ENCODE data around the gene YY1.

YY1 gene

GRCh38 chr14:100261621-100262020, 22.7 kb downstream of the YY1 start (continued):
- TF ChIP-seq RBAK (tag by site-specific recombination; IDR thresholded peaks at IDR 0.05) = no peak

GRCh38 chr14:100262545-100262944, 23.6 kb downstream of the YY1 start:
- peaks cover 21 to 39% of the 10 kb centered on the region in 2 experiments for H3K36me3 ChIP-seq (ENCODE audit: control insufficient read depth in 2 of 2, insufficient read depth in 1 of 2, low read length in 2 of 2)
- CTCF ChIA-PET = interaction anchor here (1.1 to 1.5 kb wide), 2 partner anchors 10 to 16 kb away, joined by 3 to 8 read pairs; no protein-coding TSS in a partner anchor

GRCh38 chr14:100263141-100263540, 24.2 kb downstream of the YY1 start:
- ChIA-PET POLR2A (no interaction called here), CTCF (interaction anchor here (0.6 to 1.2 kb wide), 3 partner anchors 17 to 391 kb away, joined by 3 to 4 read pairs (median 3); no protein-coding TSS in a partner anchor)
- Histone ChIP-seq H3K27ac (ENCODE audit: extremely low read depth, low read depth, low read length) (no peak overlapping the region), H3K36me3 (ENCODE audit: control insufficient read depth in 2 of 2, insufficient read depth in 1 of 2, low read length in 2 of 2) (peaks cover 21 to 43% of the 10 kb centered on the region in 2 experiments), H3K9me3 (ENCODE audit: control insufficient read depth, insufficient read depth, low read depth, low read length) (no peaks in the 10 kb centered on the region), H3K4me1 (ENCODE audit: control insufficient read depth, insufficient read depth, low read length) (peaks cover 11% of the 10 kb centered on the region; the same call in 1 of the 2 replicates), H3K4me3 (ENCODE audit: low read depth, low read length) (no peak overlapping the region)
- no peak for TF ChIP-seq ELK4 (IDR thresholded peaks at IDR 0.05; ENCODE audit: borderline replicate concordance, low read depth, low read length)
- TF ChIP-seq ZNF623 (tag by site-specific recombination; IDR thresholded peaks at IDR 0.05) = no peak
- no peak for TF ChIP-seq KLF8 (tag by site-specific recombination; IDR thresholded peaks at IDR 0.05)
- TF ChIP-seq ZNF366 (tag by site-specific recombination; conservative IDR thresholded peaks at IDR 0.05) = no peak
- TF ChIP-seq ZBTB6 (tag by site-specific recombination; IDR thresholded peaks at IDR 0.05) = no peak
- TF ChIP-seq REPIN1 (tag by site-specific recombination; IDR thresholded peaks at IDR 0.05; ENCODE audit: low read depth) = no peak
- TF ChIP-seq ZNF530 (tag by site-specific recombination; IDR thresholded peaks at IDR 0.05; ENCODE audit: low read depth) = no peak
- no peak for TF ChIP-seq ZNF140 (tag by site-specific recombination; IDR thresholded peaks at IDR 0.05)

More at GRCh38 chr14:100262545-100262944, 23.6 kb downstream of the YY1 start:
- H3K27ac ChIP-seq (ENCODE audit: extremely low read depth, low read depth, low read length) = no peak overlapping the region
- H3K4me3 ChIP-seq (ENCODE audit: low read depth, low read length) = no peak overlapping the region
- H3K9me3 ChIP-seq (ENCODE audit: control insufficient read depth, insufficient read depth, low read depth, low read length) = no peaks in the 10 kb centered on the region
- H3K4me1 ChIP-seq (ENCODE audit: control insufficient read depth, insufficient read depth, low read length) = peaks cover 11% of the 10 kb centered on the region; the same call in 1 of the 2 replicates
- TF ChIP-seq ZBTB20 (tag by site-specific recombination; IDR thresholded peaks at IDR 0.05) (no peak), ZNF624 (tag by site-specific recombination; IDR thresholded peaks at IDR 0.05) (no peak), ZNF133 (tag by site-specific recombination; IDR thresholded peaks at IDR 0.05) (no peak), ZNF394 (tag by site-specific recombination; IDR thresholded peaks at IDR 0.05; ENCODE audit: borderline replicate concordance) (no peak), ZNF560 (tag by site-specific recombination; IDR thresholded peaks at IDR 0.05; ENCODE audit: borderline replicate concordance) (no peak), ZNF791 (tag by site-specific recombination; IDR thresholded peaks at IDR 0.05) (no peak)
- POLR2A ChIA-PET = no interaction called here

- TF ChIP-seq PRDM4 (tag by site-specific recombination; IDR thresholded peaks at IDR 0.05) = peak; percentile 71
- no peak for TF ChIP-seq ZNF488 (tag by site-specific recombination; IDR thresholded peaks at IDR 0.05)
- no peak for TF ChIP-seq ZBTB6 (tag by site-specific recombination; IDR thresholded peaks at IDR 0.05)
- POLR2A ChIA-PET = no interaction called here
- CTCF ChIA-PET = interaction anchor here (1.3 to 1.7 kb wide), 2 partner anchors 16 to 17 kb away, joined by 3 to 5 read pairs; no protein-coding TSS in a partner anchor
- H3K27ac ChIP-seq (ENCODE audit: extremely low read depth, low read depth, low read length) = no peak overlapping the region
- peaks cover 18 to 51% of the 10 kb centered on the region in 2 experiments for H3K36me3 ChIP-seq (ENCODE audit: control insufficient read depth in 2 of 2, insufficient read depth in 1 of 2, low read length in 2 of 2)
- H3K9me3 ChIP-seq (ENCODE audit: control insufficient read depth, insufficient read depth, low read depth, low read length) = no peaks in the 10 kb centered on the region
- H3K4me1 ChIP-seq (ENCODE audit: control insufficient read depth, insufficient read depth, low read length) = peaks cover 6% of the 10 kb centered on the region
- H3K4me3 ChIP-seq (ENCODE audit: low read depth, low read length) = no peak overlapping the region
Observed at GRCh38 chr14:100267990-100268389, 29.0 kb downstream of the YY1 start.

Data from HEK293 (cell line).